HG03342 (cell line): ENCODE measurements around the gene CLBA1.
"Not testable (repeated sequence)": the region's sequence is repeated elsewhere in the genome, so short reads cannot be mapped to it uniquely, and the experiment has no call there.

Experiments
- ATAC-seq: cut with Tn5 transposase; IDR thresholded peaks from one replicate; pipeline ENCODE4 v1.9.1; 2021; ENCODE audit warnings: mild to moderate bottlenecking, moderate library complexity; ENCODE audit not compliant: unreplicated experiment

The CLBA1 gene

GRCh38 chr14:104947881-104948735, 37.5 kb upstream of the CLBA1 start:
- not testable (repeated sequence) for ATAC-seq

- no peak for ATAC-seq
These were observed 36.9 kb upstream of the CLBA1 start for GRCh38 chr14:104948736-104949031.

GRCh38 chr14:104949406-104949955, 36.1 kb upstream of the CLBA1 start:
- ATAC-seq: not testable (repeated sequence)

GRCh38 chr14:104950021-104950420, 35.6 kb upstream of the CLBA1 start:
- no peak for ATAC-seq

- ATAC-seq: not testable (repeated sequence)
These were observed 34.9 kb upstream of the CLBA1 start for GRCh38 chr14:104950701-104951100.

DNA sequence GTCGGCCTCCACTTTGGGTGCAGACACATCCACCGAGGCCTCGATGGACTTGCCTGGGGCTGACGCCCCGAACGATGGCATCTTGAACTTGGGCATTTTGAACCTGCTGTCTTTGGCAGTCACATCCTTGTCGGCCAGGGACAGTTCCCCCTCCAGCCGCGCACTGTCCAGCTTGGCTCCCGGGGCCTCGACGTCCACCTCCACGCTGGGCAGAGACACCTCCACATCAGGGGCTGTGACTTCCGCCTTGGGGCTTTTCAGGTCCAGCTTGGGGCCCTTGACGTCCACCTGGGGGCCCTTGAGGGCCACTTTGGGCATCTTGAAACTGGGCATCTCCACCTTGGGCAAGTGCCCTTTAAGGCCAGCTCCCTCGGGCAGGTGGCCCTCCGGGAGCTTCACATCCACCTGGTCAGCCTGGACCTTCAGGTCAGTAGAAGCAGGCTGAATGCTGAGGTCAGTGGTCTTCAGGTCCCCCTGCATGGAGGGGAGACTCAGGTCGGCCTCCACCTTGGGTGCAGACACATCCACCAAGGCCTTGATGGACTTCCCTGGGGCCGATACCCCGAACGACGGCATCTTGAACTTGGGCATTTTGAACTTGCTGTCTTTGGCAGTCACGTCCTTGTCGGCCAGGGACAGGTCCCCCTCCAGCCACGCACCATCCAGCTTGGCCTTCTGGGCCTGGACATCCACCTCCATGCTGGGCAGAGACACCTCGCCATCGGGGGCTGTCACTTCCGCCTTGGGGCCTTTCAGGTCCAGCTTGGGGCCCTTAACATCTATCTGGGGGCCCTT, 33.5 kb upstream of the CLBA1 start:
- not testable (repeated sequence) for ATAC-seq

DNA sequence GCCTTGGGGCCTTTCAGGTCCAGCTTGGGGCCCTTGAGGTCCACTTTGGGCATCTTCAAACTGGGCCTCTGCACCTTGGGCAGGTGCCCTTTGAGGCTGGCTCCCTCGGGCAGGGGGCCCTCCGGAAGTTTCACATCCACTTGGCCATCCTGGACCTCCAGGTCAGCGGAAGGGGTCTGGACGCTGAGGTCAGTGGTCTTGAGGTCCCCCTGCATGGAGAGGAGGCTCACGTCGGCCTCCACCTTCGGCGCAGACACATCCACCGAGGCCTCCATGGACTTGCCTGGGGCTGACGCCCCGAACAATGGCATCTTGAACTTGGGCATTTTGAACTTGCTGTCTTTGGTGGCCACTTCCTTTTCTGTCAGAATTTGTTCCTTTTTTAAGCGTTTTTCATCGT, 32.5 kb upstream of the CLBA1 start:
- no peak for ATAC-seq

- ATAC-seq: no peak
These were observed 31.5 kb upstream of the CLBA1 start for GRCh38 chr14:104953896-104954656.

- no peak for ATAC-seq
These were observed 30.7 kb upstream of the CLBA1 start for GRCh38 chr14:104954746-104955395.

- no peak for ATAC-seq
These were observed 30.2 kb upstream of the CLBA1 start for GRCh38 chr14:104955396-104955770.

GRCh38 chr14:104956290-104956890, 29.2 kb upstream of the CLBA1 start:
- ATAC-seq: no peak

DNA sequence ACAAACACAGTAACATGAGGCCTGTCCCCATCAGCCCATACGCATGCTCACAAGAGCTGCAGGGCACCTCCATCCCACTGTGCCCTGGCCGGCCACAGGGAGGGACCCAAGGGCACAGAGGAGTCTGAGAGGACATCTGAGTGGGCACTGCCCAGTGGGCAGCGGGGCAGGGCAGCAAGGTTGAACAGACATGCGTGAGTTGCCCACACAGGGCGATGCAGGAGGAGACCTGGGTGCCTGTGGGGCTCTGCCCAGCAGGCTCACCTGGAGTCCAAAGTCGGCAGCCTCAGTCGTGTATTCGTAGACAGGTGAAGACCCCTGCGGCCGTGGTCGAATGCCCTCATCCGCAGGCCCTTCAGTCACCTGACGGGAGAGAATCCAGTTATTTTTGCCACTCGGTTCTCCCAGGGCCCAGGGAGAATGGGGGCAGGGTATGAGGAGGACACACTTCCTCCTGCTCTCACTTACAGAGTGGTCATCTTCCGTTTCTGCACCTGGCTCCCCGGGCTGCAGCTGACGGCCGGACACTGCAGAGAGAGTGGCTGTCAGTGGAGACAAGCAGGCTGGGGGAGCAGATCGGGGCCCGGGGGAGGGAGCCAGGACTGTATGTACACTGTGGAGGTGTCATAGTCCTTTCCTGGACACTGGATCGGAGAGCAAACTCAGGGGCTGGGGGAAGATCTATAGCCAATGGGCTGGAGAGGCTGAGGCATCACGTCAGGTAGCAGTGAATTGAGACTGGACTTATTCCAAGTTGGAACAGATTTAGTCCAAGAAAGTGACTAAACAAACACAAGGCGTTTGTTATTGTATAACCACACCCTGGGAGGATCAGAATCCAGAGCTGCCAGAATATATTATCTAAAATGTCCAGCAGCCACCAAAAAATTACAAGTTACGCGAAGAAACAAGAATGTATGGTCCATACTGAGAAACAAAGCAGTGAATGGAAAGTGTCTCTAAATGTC, 28.2 kb upstream of the CLBA1 start:
- ATAC-seq: no peak

DNA sequence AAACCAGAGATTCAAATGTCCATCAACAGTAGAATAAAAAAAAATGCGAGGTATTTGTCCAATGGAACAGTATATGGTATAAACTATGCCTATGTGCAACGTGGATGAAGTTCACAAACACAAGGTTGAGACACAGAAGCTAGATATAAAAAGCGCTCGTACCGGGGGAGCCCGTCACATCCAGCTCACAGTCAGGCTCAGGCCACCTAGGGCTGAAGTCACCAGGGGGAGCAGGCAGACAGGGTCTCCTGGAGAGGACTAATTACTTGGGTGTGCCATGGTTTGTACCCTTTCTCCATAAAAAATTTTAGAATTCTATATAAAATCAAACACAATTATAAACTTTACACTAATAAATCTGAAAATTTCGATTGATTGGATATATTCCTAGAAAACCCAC, 21.0 kb upstream of the CLBA1 start:
- no peak for ATAC-seq

DNA sequence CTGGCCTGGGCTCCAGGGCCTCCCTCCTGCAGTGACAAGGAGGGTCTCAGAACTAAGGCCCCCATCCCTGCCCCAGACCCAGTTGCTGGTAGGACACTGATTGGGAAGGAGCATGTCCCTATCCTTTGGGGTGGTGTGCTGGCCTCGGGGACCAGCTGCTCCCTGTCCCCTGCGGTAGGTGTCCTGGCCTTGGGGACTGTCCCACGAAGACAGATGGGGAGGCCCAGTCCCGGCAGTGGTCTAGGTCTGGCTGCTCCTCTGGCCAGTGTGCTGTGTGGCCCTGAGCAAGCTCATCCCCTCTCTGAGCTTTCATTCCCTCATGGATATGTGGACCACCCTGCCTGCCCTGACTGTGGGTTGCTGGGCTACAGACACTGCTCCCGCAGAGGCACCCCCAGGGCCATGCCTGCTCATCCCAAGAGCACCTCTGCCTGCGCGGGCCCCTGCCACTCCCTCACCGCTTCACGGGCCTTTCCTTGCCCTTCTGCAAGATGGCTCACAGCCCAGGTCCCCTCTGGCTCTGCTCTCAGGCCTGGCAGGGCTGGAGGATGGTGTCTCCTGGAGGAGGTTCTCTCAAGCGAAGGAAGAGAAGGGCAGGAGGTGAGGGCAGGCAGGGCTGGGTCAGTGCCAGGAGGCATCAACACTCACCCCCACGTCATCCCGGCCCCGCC, 19.9 kb upstream of the CLBA1 start:
- ATAC-seq: no peak

- ATAC-seq: no peak
These were observed 19.2 kb upstream of the CLBA1 start for GRCh38 chr14:104966261-104966865.

GRCh38 chr14:104966981-104967385, 18.6 kb upstream of the CLBA1 start:
- ATAC-seq: no peak

GRCh38 chr14:104967386-104968152, 18.0 kb upstream of the CLBA1 start:
- ATAC-seq: no peak

- no peak for ATAC-seq
These were observed 17.4 kb upstream of the CLBA1 start for GRCh38 chr14:104968153-104968527.
